ENCODE measurements around the gene WDR27. TPM values are rescaled to one million over a fixed set of nuclear protein-coding genes. Genes with fewer than 3 reads are reported as not detected.
A peak's percentile ranks its signal among the peaks of the same experiment; 100 is the strongest.

Gene WDR27
- total and polyA plus RNA-seq, 11 donors, result 2.2 to 12.3 (median 5.7) TPM

DNA sequence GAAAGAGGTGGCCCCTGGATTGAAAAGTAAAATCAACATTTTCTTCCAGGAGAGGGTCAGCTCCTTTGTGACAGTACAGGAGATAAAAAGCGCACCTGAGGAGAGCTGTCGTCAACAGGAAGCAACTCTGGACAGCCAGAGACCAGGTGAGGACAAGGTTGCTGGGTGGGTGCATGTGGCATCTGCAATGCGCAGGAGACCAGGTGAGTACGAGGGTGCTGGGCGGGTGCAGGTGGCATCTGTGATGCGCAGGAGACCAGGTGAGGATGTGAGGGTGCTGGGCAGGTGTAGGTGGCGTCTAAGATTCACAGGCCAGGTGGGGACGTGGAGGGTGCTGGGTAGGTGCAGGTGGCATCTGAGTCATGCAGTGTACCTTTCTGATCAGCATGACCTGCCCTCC, 38.4 kb downstream of the WDR27 start:
- Histone ChIP-seq H3K4me1 (no peaks in the 10 kb centered on the region), H3K36me3 (peaks cover 0 to 70% (median 33%) of the 10 kb centered on the region in 9 donors), H3K27me3 (no peaks in the 10 kb centered on the region), H3K27ac (no peak overlapping the region), H3K4me3 (no peak overlapping the region), H3K9me3 (no peaks in the 10 kb centered on the region)
- intact Hi-C loops (cut with DNase I), result no loop called here
- 84 to 98% (median 93%) methylated on average over 8 of the region's 8 CpGs for WGBS, 4 donors
- no peak for ATAC-seq
- TF ChIP-seq, protein P1, sequence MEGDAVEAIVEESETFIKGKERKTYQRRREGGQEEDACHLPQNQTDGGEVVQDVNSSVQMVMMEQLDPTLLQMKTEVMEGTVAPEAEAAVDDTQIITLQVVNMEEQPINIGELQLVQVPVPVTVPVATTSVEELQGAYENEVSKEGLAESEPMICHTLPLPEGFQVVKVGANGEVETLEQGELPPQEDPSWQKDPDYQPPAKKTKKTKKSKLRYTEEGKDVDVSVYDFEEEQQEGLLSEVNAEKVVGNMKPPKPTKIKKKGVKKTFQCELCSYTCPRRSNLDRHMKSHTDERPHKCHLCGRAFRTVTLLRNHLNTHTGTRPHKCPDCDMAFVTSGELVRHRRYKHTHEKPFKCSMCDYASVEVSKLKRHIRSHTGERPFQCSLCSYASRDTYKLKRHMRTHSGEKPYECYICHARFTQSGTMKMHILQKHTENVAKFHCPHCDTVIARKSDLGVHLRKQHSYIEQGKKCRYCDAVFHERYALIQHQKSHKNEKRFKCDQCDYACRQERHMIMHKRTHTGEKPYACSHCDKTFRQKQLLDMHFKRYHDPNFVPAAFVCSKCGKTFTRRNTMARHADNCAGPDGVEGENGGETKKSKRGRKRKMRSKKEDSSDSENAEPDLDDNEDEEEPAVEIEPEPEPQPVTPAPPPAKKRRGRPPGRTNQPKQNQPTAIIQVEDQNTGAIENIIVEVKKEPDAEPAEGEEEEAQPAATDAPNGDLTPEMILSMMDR (IDR thresholded peaks at IDR 0.05), result no peak
- TF ChIP-seq POLR2A (IDR thresholded peaks at IDR 0.05), result no peak
- DNase-seq, result no peak

DNA sequence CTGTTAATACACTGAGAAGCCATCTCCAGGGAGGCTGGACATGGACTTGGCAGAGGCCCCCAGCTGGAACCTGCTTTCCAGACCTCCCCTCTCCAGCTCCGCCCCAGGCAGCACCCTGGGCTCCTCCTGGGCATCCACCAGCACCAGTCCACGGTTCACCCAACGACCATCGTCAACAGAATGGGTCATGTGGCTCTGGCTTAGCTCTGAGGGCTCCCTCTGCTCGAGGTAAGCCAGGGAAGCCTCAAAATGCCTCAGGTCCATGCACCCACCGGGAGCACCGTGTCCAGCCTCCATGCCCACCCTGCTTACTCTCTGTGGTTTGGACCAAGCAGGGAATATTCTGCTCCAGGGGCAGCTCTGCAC, 40.5 kb downstream of the WDR27 start:
- no peaks in the 10 kb centered on the region for H3K27me3 ChIP-seq
- no peak for ATAC-seq
- no peak for TF ChIP-seq POLR2A (IDR thresholded peaks at IDR 0.05)
- TF ChIP-seq, protein P1 (IDR thresholded peaks at IDR 0.05), result no peak
- H3K4me3 ChIP-seq, result no peak overlapping the region
- H3K4me1 ChIP-seq, result no peaks in the 10 kb centered on the region
- 94 to 96% (median 95%) methylated on average over 3 to 7 of the region's 7 CpGs for WGBS, 4 donors
- H3K9me3 ChIP-seq, result no peaks in the 10 kb centered on the region
- no peak overlapping the region for H3K27ac ChIP-seq
- peaks cover 0 to 67% (median 23%) of the 10 kb centered on the region in 9 donors for H3K36me3 ChIP-seq
- DNase-seq, result no peak
- intact Hi-C loops (cut with DNase I), result no loop called here

DNA sequence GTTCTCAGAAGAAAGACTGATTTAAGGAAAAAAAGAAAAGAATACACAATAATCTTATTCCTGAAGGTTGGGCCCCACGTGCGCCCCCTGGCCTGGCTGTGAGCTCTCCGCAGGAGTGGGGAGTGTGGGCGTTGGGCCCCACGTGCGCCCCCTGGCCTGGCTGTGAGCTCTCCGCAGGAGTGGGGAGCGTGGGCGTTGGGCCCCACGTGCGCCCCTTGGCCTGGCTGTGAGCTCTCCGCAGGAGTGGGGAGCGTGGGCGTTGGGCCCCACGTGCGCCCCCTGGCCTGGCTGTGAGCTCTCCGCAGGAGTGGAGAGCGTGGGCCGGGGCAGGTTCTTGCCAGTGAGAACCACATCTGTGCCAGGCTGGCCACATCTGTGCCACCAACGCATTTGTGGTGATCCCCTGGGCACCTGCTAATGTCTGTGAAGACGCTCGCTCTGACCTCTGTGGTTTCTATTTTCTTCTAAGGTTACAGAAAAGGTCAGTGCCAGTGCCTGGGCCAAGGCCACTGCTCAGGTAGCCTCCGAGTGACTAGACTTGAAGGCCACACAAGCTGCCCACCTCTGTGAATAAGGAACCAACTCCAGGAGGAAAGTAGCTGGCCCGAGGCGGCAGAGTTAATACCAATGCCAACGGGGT, 41.0 kb downstream of the WDR27 start:
- peaks cover 0 to 62% (median 22%) of the 10 kb centered on the region in 9 donors for H3K36me3 ChIP-seq
- 92 to 97% (median 95%) methylated on average over 21 to 26 of the region's 26 CpGs for WGBS, 4 donors
- intact Hi-C loops (cut with DNase I), result no loop called here
- ATAC-seq (peak in 1 of 4 donors; percentile 20), DNase-seq (no peak)
- TF ChIP-seq, protein P1 (IDR thresholded peaks at IDR 0.05), result no peak
- TF ChIP-seq POLR2A (IDR thresholded peaks at IDR 0.05), result no peak
- H3K27ac ChIP-seq, result no peak overlapping the region
- H3K27me3 ChIP-seq, result no peaks in the 10 kb centered on the region
- H3K4me3 ChIP-seq, result no peak overlapping the region
- no peaks in the 10 kb centered on the region for H3K9me3 ChIP-seq
- no peaks in the 10 kb centered on the region for H3K4me1 ChIP-seq

- intact Hi-C loops (cut with DNase I), result no loop called here
- WGBS, 4 donors, result 93 to 97% (median 96%) methylated on average over 26 of the region's 26 CpGs
- Histone ChIP-seq H3K27me3 (no peaks in the 10 kb centered on the region), H3K36me3 (peaks cover 0 to 54% (median 17%) of the 10 kb centered on the region in 9 donors), H3K4me1 (peaks cover 0 to 6% (median 0%) of the 10 kb centered on the region in 12 donors), H3K27ac (no peak overlapping the region), H3K9me3 (no peaks in the 10 kb centered on the region), H3K4me3 (no peak overlapping the region)
- TF ChIP-seq POLR2A (IDR thresholded peaks at IDR 0.05), result no peak
- TF ChIP-seq, protein P1 (IDR thresholded peaks at IDR 0.05), result no peak
- ATAC-seq (no peak), DNase-seq (no peak)
Measured at GRCh38 chr6:169659820-169660610, 41.8 kb downstream of the WDR27 start.

Measured in heart left ventricle (tissue), 16 donors.